Measurements from ENCODE around the gene APPBP2. TPM values are rescaled to one million over a fixed set of nuclear protein-coding genes. Genes with fewer than 3 reads are reported as not detected.

APPBP2 gene
- polyA plus RNA-seq, 2 of the 4 experiments (the other 2 are of a cell fraction), result 31.6 to 32.1 TPM

DNA sequence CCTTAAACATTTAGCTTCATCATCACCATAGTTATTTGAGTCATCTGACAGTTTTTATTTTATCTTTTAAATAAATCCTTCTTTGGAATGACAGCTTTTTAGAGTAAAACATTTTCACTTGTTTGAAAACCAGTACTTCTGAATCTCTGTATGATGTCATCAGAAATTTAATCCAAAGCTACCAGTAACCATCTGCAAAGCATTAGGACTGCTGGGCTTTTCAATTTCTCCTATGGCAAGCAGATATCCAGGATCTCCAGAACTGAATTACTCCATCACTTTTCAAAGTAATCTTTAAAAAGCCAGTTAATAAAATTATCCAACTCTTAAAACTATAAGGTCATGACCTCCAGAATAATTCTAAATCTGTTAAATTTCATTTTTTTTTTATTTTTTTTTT, 52.3 kb downstream of the APPBP2 start:
- ChIA-PET POLR2A (no interaction called here), CTCF (interaction anchor here (1.3 kb wide), 1 partner anchor 96 kb away, joined by 3 read pairs; no protein-coding TSS in a partner anchor)
- ATAC-seq, result no peak
- H3K4me1 ChIP-seq, result peaks cover 35% of the 10 kb centered on the region
- no peak for FAIRE-seq
- no peak overlapping the region for H3K4me2 ChIP-seq
- no peak overlapping the region for H3K27ac ChIP-seq
- no peak overlapping the region for H3K4me3 ChIP-seq
- DNase-seq (ENCODE audit: low read depth in 1 of 2, low spot score in 1 of 2), result no peak
- peaks cover 9% of the 10 kb centered on the region; the same call in 1 of the 3 replicates for H3K9me3 ChIP-seq
- TF ChIP-seq SMC3 (IDR thresholded peaks at IDR 0.05), result no peak

DNA sequence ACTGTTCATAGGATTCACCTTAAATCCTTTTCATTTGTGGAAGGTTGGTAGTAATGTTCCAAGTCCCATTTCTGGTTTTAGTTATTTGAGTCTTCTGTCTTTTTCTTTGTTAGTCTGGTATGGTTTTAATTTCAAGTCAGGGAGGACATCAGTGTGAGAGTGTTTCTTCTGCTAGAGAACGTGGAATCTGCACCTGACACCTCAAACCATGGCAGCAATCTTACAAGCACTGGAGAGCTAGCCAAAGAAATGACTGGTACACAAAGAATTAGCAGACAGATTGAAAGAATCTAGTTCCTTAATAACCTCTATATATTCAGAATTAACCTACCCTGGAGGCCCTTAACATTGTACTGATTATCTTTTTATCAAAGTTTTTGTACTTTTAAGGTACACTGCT, 53.6 kb downstream of the APPBP2 start:
- CTCF ChIA-PET, result interaction anchor here (0.9 kb wide), 1 partner anchor 14 kb away, joined by 3 read pairs; no protein-coding TSS in a partner anchor
- no peak for FAIRE-seq

DNA sequence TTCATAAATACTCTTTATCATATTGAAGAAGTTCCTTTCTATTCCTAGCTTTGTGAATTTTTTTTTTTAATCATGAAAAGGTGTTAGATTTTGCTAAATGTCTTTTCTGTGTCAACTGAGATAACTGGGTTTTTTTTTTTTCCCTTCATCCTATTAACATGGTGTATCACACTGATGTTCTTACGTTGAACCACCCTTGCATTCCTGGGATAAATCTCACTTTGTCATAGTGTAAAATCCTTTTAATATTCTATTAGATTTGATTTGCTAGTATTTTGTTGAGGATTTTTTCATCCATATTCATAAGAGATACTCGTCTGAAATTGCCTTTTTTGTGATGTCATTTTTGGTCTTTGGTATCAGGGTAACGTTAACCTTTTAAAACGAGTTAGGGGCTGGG, 54.6 kb downstream of the APPBP2 start:
- Histone ChIP-seq H3K27ac (no peak overlapping the region), H3K4me1 (peaks cover 24% of the 10 kb centered on the region), H3K4me2 (no peak overlapping the region), H3K4me3 (no peak overlapping the region), H3K9me3 (peaks cover 9% of the 10 kb centered on the region; the same call in 1 of the 3 replicates)
- POLR2A ChIA-PET, result no interaction called here
- TF ChIP-seq MYC (IDR thresholded peaks at IDR 0.05; ENCODE audit: borderline replicate concordance, low read length) (no peak), RFX5 (IDR thresholded peaks at IDR 0.05) (no peak), HOXB5 (CRISPR knock-in tag; IDR thresholded peaks at IDR 0.05) (no peak)
- no peak for ATAC-seq
- CTCF ChIA-PET, result interaction anchor here (0.6 to 1.6 kb wide), 4 partner anchors 51 to 886 kb away, joined by 3 to 6 read pairs (median 3); no protein-coding TSS in a partner anchor
- 94% methylated on average over 4 of the region's 4 CpGs for WGBS (ENCODE audit: missing lambda C conversion rate)
- FAIRE-seq, result peak; percentile 54
- no peak for DNase-seq (ENCODE audit: low read depth in 1 of 2, low spot score in 1 of 2)

More for the DNA sequence above, 53.6 kb downstream of the APPBP2 start:
- TF ChIP-seq SREBF2 (IDR thresholded peaks at IDR 0.05), result no peak
- TF ChIP-seq EHF (CRISPR knock-in tag; IDR thresholded peaks at IDR 0.05), result no peak
- no peak for TF ChIP-seq RFX5 (IDR thresholded peaks at IDR 0.05)
- TF ChIP-seq ZC3H11A (IDR thresholded peaks at IDR 0.05), result no peak
- TF ChIP-seq MAFK (IDR thresholded peaks at IDR 0.05; ENCODE audit: partially characterized antibody), result no peak
- no peak for TF ChIP-seq ZFP36 (IDR thresholded peaks at IDR 0.05; ENCODE audit: borderline replicate concordance, partially characterized antibody)
- no peak for TF ChIP-seq HOXB5 (CRISPR knock-in tag; IDR thresholded peaks at IDR 0.05)
- TF ChIP-seq RCOR1 (IDR thresholded peaks at IDR 0.05; ENCODE audit: low read depth, low read length), result no peak
- TF ChIP-seq FOXS1 (CRISPR knock-in tag; IDR thresholded peaks at IDR 0.05), result no peak
- no peak for TF ChIP-seq TFCP2L1 (CRISPR knock-in tag; IDR thresholded peaks at IDR 0.05)
- no peak for TF ChIP-seq SMC3 (IDR thresholded peaks at IDR 0.05)
- no peak for TF ChIP-seq RAD21 (conservative IDR thresholded peaks at IDR 0.05 in 1 of 2, IDR thresholded peaks at IDR 0.05 in 1 of 2)
- TF ChIP-seq POLR2A (IDR thresholded peaks at IDR 0.05; ENCODE audit: low read length), result no peak
- TF ChIP-seq HOXB13 (CRISPR knock-in tag; IDR thresholded peaks at IDR 0.05; ENCODE audit: low read depth), result no peak
- TF ChIP-seq, protein P1, sequence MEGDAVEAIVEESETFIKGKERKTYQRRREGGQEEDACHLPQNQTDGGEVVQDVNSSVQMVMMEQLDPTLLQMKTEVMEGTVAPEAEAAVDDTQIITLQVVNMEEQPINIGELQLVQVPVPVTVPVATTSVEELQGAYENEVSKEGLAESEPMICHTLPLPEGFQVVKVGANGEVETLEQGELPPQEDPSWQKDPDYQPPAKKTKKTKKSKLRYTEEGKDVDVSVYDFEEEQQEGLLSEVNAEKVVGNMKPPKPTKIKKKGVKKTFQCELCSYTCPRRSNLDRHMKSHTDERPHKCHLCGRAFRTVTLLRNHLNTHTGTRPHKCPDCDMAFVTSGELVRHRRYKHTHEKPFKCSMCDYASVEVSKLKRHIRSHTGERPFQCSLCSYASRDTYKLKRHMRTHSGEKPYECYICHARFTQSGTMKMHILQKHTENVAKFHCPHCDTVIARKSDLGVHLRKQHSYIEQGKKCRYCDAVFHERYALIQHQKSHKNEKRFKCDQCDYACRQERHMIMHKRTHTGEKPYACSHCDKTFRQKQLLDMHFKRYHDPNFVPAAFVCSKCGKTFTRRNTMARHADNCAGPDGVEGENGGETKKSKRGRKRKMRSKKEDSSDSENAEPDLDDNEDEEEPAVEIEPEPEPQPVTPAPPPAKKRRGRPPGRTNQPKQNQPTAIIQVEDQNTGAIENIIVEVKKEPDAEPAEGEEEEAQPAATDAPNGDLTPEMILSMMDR (IDR thresholded peaks at IDR 0.05), result no peak
- no peak for TF ChIP-seq HDAC2 (IDR thresholded peaks at IDR 0.05)
- ATAC-seq (no peak), DNase-seq (ENCODE audit: low read depth in 1 of 2, low spot score in 1 of 2) (no peak)
- POLR2A ChIA-PET, result no interaction called here
- Histone ChIP-seq H3K27ac (no peak overlapping the region), H3K4me3 (no peak overlapping the region), H3K4me2 (no peak overlapping the region), H3K9me3 (peaks cover 9% of the 10 kb centered on the region; the same call in 1 of the 3 replicates), H3K4me1 (peaks cover 29% of the 10 kb centered on the region)
- WGBS (ENCODE audit: missing lambda C conversion rate), result 86% methylated on average over 1 of the region's 1 CpG

DNA sequence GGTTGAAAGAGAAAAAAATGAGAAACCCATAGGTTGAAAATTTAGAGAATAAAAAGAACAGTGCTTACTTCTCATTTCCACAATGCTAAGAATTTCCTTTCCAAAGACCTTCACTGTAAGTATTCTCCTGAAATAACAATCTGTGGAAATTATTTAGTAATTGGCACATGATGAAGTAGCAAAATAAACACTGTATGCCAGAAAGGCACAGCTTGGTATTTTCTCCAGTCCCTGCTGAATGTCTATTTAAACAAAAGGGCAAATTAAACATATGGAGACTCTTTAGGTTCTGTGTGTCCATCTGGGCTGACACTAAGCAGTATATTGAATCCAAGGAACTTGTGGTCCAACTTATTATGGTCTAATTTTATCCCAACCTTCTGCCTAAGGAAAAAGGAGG, 57.7 kb downstream of the APPBP2 start:
- FAIRE-seq (no peak), DNase-seq (ENCODE audit: low read depth in 1 of 2, low spot score in 1 of 2) (no peak), ATAC-seq (no peak)
- TF ChIP-seq CHD4 (IDR thresholded peaks at IDR 0.05; ENCODE audit: borderline replicate concordance) (no peak), CHD2 (IDR thresholded peaks at IDR 0.05; ENCODE audit: low read length, partially characterized antibody) (no peak), HEYL (CRISPR knock-in tag; IDR thresholded peaks at IDR 0.05) (no peak), HOXB5 (CRISPR knock-in tag; IDR thresholded peaks at IDR 0.05) (no peak), BHLHE40 (IDR thresholded peaks at IDR 0.05; ENCODE audit: low read depth, low read length) (no peak), ZNF302 (CRISPR knock-in tag; IDR thresholded peaks at IDR 0.05) (no peak), NFE2L2 (conservative IDR thresholded peaks at IDR 0.05; ENCODE audit: low read length) (no peak), SMC3 (IDR thresholded peaks at IDR 0.05) (no peak), SREBF2 (IDR thresholded peaks at IDR 0.05) (no peak)
- TF ChIP-seq, protein P2, sequence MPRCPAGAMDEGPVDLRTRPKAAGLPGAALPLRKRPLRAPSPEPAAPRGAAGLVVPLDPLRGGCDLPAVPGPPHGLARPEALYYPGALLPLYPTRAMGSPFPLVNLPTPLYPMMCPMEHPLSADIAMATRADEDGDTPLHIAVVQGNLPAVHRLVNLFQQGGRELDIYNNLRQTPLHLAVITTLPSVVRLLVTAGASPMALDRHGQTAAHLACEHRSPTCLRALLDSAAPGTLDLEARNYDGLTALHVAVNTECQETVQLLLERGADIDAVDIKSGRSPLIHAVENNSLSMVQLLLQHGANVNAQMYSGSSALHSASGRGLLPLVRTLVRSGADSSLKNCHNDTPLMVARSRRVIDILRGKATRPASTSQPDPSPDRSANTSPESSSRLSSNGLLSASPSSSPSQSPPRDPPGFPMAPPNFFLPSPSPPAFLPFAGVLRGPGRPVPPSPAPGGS (IDR thresholded peaks at IDR 0.05), result no peak
- TF ChIP-seq, protein P3, sequence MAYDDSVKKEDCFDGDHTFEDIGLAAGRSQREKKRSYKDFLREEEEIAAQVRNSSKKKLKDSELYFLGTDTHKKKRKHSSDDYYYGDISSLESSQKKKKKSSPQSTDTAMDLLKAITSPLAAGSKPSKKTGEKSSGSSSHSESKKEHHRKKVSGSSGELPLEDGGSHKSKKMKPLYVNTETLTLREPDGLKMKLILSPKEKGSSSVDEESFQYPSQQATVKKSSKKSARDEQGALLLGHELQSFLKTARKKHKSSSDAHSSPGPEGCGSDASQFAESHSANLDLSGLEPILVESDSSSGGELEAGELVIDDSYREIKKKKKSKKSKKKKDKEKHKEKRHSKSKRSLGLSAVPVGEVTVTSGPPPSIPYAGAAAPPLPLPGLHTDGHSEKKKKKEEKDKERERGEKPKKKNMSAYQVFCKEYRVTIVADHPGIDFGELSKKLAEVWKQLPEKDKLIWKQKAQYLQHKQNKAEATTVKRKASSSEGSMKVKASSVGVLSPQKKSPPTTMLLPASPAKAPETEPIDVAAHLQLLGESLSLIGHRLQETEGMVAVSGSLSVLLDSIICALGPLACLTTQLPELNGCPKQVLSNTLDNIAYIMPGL (CRISPR knock-in tag; IDR thresholded peaks at IDR 0.05; ENCODE audit: borderline replicate concordance), result no peak
- Histone ChIP-seq H3K27ac (peak overlapping the region; percentile 65 to 84; a peak in 4 of 6 replicates), H3K4me3 (no peak overlapping the region), H3K9me3 (peaks cover 9% of the 10 kb centered on the region; the same call in 1 of the 3 replicates), H3K4me2 (no peak overlapping the region; the same call in 2 of the 3 replicates), H3K4me1 (peaks cover 24% of the 10 kb centered on the region)
- POLR2A ChIA-PET, result no interaction called here
- CTCF ChIA-PET, result no interaction called here

Measured in A549 (cell line).